Activated naive CD4-positive, alpha-beta T cell treated with anti-CD3 and anti-CD28 coated beads for 36 hours (primary cell): ENCODE data around the gene CLDN1. TPM values are rescaled to one million over a fixed set of nuclear protein-coding genes. Genes with fewer than 3 reads are reported as not detected.
A peak's percentile ranks its signal among the peaks of the same experiment; 100 is the strongest.

ENCODE experiments used
- CTCF ChIA-PET: fragments of 350-600 bp; sonication (Branson Sonifier 250); formaldehyde crosslinking; loops from one replicate; lab custom pipeline; 2021; ENCODE audit warnings: antibody characterized with exemption; lab: Charles Lee
- DNase-seq: peaks from one replicate; pipeline ENCODE4 v3.0.0-alpha.2; 2020
- H3K27ac Mint-ChIP-seq: one replicate; pipeline ENCODE4 v1.8.0; 2021; ENCODE audit warnings: mild to moderate bottlenecking, mixed read lengths
- H3K27me3 Mint-ChIP-seq: one replicate; pipeline ENCODE4 v1.8.0; 2021; ENCODE audit warnings: low read depth, mixed read lengths
- H3K36me3 Mint-ChIP-seq: one replicate; pipeline ENCODE4 v1.8.0; 2021; ENCODE audit warnings: low read depth, mixed read lengths
- H3K4me1 Mint-ChIP-seq: one replicate; pipeline ENCODE4 v1.8.0; 2021; ENCODE audit warnings: low read depth, mixed read lengths
- H3K4me3 Mint-ChIP-seq: one replicate; pipeline ENCODE4 v1.8.0; 2021; ENCODE audit warnings: mild to moderate bottlenecking, moderate library complexity, mixed read lengths
- H3K9me3 Mint-ChIP-seq: one replicate; pipeline ENCODE4 v1.8.0; 2021; ENCODE audit warnings: mixed read lengths
- intact Hi-C: fragments of 100-400 bp; cut with micrococcal nuclease; formaldehyde crosslinking; loops from one replicate; pipeline ENCODE4 v1.15.1; 2023
- total RNA-seq, 2 experiments: library from RNA; stranded (reverse); gene quantifications; one replicate each; pipeline ENCODE4 v1.2.3, GENCODE V29; 2021

The CLDN1 gene, protein sequence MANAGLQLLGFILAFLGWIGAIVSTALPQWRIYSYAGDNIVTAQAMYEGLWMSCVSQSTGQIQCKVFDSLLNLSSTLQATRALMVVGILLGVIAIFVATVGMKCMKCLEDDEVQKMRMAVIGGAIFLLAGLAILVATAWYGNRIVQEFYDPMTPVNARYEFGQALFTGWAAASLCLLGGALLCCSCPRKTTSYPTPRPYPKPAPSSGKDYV
- under 1 TPM; 0.88 to 0.96 TPM for total RNA-seq

DNA sequence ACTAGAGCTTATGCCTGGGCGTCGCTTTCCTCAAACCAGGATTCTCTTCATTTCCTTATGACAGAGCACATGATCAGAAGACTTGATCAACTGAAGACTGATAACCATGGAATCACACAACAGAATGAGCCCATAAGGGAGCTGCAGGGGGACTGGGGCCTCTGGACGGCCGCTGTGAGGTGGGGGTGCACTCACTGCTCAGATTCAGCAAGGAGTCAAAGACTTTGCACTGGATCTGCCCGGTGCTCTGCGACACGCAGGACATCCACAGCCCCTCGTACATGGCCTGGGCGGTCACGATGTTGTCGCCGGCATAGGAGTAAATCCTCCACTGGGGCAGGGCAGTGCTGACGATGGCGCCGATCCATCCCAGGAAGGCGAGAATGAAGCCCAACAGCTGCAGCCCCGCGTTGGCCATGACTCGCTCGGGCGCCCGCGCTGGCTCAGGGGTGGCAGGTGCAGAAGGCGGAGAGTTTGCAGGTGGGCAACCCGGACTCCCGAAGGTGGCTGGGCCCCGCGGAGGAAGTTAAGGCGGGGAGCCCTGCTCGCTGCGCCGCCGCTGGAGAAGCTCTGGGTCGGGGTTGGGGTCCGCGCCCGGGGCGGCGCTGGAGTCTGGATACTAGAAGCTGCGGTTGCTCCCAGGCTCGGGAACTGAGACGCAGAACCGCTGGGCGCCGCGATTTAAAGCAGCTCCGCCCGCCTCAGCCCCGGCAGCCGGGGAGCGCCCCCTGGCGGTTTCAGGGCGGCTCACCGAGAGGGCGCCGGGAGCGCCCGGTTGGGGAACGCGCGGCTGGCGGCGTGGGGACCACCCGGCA, at the start of gene CLDN1:
CLDN1 (minus strand) TSS at position 658 of the 815 bp plus-strand sequence; CDS start at position 418, 240 bp downstream.
- H3K36me3 Mint-ChIP-seq: no peaks in the 10 kb centered on the region
- H3K4me3 Mint-ChIP-seq: peak within 1 kb of the TSS; percentile 75
- no peak within 1 kb of the TSS for H3K27ac Mint-ChIP-seq
- peak; percentile 75 for DNase-seq
- H3K9me3 Mint-ChIP-seq: no peaks in the 10 kb centered on the region
- CTCF ChIA-PET: interaction anchor here (0.7 to 2.3 kb wide), 20 partner anchors 15 to 376 kb away, joined by 3 to 14 read pairs (median 4); no protein-coding TSS in a partner anchor
- H3K27me3 Mint-ChIP-seq: peaks cover 36% of the 10 kb centered on the region
- H3K4me1 Mint-ChIP-seq: peaks cover 30% of the 10 kb centered on the region
- intact Hi-C loops: loop anchor here (1.0 to 10.0 kb wide), 5 partner anchors 97 to 1017 kb away; no protein-coding TSS in a partner anchor

DNA sequence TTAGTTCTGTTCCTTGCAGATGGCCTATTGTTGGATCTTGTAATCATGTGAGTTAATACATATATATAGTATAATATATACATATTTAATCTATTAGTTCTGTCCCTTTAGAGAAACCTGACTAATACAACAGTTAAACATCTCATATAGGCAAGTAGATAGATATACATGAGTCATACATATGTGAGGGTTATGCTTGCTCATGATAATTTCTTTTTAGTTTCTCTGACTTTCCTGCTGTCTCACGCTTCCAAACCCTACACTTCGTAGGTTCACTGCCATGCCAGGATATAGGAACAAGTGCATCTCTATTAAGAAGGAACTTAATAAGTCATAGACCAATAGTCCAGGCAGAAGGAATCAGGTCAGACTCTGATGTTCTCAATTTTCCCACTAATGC, 48.9 kb upstream of the CLDN1 start:
- Mint-ChIP-seq H3K4me3 (no peak overlapping the region), H3K27ac (no peak overlapping the region), H3K4me1 (no peaks in the 10 kb centered on the region), H3K9me3 (no peaks in the 10 kb centered on the region), H3K36me3 (no peaks in the 10 kb centered on the region), H3K27me3 (peaks cover 4% of the 10 kb centered on the region)
- DNase-seq: no peak
- intact Hi-C loops: no loop called here
- CTCF ChIA-PET: no interaction called here

DNA sequence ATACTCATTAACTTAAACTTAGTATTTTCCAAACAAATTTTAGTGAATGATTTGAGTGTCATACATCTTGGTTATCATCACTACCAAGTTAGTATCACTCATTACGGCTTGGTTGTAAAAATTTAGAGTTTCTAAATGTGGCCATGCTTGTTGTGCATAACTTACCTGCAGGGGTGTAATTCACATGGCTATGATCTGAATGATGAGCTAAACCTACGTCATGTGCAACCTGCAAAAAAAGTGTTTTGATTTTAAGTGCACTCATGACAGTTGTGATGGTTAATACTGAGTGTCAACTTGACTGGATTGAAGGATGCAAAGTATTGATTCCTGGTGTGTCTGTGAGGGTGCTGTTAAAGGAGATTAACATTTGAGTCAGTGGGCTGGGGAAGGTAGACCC, 48.1 kb upstream of the CLDN1 start:
- no peaks in the 10 kb centered on the region for H3K27me3 Mint-ChIP-seq
- H3K4me3 Mint-ChIP-seq: no peak overlapping the region
- H3K36me3 Mint-ChIP-seq: no peaks in the 10 kb centered on the region
- no peaks in the 10 kb centered on the region for H3K9me3 Mint-ChIP-seq
- CTCF ChIA-PET: interaction anchor here (1.0 kb wide), 1 partner anchor 106 kb away, joined by 3 read pairs; no protein-coding TSS in a partner anchor
- intact Hi-C loops: no loop called here
- no peak overlapping the region for H3K27ac Mint-ChIP-seq
- H3K4me1 Mint-ChIP-seq: no peaks in the 10 kb centered on the region
- no peak for DNase-seq

DNA sequence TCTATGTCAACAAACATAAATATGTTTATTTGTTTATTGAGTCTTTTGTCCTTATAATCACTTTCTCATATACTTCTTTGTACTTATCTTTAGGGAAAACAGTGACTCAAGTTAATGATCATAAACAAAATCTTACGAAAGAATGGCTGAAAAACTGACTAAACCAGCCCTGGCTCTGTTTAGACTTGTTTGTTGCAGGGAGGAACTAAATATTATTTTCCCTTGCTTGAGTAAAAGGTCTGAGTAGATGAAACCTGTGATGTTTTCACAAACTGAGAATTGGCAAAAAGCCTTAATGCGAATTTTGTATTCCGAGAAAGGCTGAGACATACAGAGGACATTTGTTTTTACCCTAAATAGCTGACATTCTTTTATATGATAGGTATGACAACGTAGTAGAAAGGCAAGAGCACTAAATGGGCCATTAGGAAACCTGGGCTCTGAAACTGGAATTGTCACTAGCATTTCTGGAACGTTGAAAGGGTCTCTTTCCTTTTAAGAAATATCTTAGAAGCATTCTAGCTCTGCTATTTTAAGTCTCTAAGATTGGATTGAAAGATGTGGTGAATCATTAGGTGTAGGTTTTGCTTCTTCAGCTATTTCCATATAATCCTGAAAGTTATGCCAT, 47.5 kb upstream of the CLDN1 start:
- CTCF ChIA-PET: interaction anchor here (1.0 kb wide), 1 partner anchor 106 kb away, joined by 3 read pairs; no protein-coding TSS in a partner anchor
- H3K9me3 Mint-ChIP-seq: no peaks in the 10 kb centered on the region
- H3K27ac Mint-ChIP-seq: no peak overlapping the region
- no peaks in the 10 kb centered on the region for H3K27me3 Mint-ChIP-seq
- H3K36me3 Mint-ChIP-seq: no peaks in the 10 kb centered on the region
- DNase-seq: no peak
- intact Hi-C loops: no loop called here
- no peaks in the 10 kb centered on the region for H3K4me1 Mint-ChIP-seq
- H3K4me3 Mint-ChIP-seq: no peak overlapping the region

DNA sequence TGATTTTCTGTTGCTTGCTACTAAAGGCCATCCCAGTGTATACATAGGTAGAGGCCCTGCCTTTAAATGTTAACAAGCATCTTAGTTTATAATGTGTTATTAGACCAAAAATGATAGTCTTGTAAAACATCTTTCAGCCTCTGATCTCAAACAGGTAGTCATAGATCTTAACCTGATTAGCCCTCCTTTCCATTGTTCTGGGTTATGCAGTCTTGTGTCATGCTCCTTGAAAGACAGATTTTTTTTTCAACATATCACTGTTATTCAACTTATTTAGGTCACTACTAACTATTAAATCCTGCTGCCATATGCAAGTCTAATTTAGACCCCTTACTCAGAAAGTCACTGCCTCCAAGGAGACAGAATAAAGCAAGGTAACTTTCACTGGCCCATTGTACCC, 46.6 kb upstream of the CLDN1 start:
- Mint-ChIP-seq H3K4me1 (no peaks in the 10 kb centered on the region), H3K27me3 (no peaks in the 10 kb centered on the region), H3K36me3 (no peaks in the 10 kb centered on the region), H3K27ac (no peak overlapping the region), H3K9me3 (no peaks in the 10 kb centered on the region), H3K4me3 (no peak overlapping the region)
- no peak for DNase-seq
- CTCF ChIA-PET: no interaction called here
- intact Hi-C loops: no loop called here

DNA sequence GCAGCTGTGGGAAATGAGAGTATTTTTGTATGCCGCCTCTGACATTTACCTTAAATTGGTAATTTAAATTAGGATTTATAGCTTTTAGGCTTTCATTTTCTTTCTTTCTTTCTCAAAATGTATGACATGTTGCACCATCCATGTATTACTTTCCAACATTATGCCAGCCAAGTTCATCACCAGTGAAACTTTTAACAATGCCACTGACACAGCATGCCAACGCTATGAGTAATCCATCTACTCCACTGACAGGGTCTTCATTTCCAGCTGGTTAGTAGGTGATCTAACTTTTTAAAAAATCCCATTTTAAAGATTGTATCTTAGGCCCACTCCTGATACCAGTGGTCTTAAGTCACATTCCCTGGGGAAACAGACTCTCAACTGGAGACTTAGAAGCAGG, 43.9 kb upstream of the CLDN1 start:
- Mint-ChIP-seq H3K27me3 (no peaks in the 10 kb centered on the region), H3K27ac (no peak overlapping the region), H3K4me3 (no peak overlapping the region), H3K4me1 (no peaks in the 10 kb centered on the region), H3K36me3 (no peaks in the 10 kb centered on the region), H3K9me3 (no peaks in the 10 kb centered on the region)
- intact Hi-C loops: no loop called here
- no peak for DNase-seq
- CTCF ChIA-PET: no interaction called here

DNA sequence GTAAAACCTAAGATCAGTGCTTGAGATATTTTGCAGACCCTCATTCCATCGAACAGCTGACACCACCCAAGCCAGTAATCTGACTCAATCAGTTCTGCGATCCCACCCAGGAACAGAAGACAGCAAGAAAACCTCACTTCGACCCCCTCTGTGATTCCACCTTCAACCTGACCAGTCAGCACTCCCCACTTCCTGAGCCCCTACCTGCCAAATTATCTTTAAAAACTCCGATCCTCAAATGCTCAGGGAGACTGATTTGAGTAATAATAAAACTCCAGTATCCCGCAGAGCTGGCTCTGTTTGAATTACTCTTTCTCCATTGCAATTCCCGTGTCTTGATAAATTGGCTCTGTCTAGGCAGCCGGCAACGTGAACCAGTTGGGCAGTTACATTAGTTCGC, 40.0 kb upstream of the CLDN1 start:
- peaks cover 5% of the 10 kb centered on the region for H3K27me3 Mint-ChIP-seq
- no peaks in the 10 kb centered on the region for H3K9me3 Mint-ChIP-seq
- H3K27ac Mint-ChIP-seq: no peak overlapping the region
- H3K4me3 Mint-ChIP-seq: no peak overlapping the region
- no peaks in the 10 kb centered on the region for H3K36me3 Mint-ChIP-seq
- DNase-seq: no peak
- CTCF ChIA-PET: interaction anchor here (1.0 kb wide), 1 partner anchor 41 kb away, joined by 3 read pairs; no protein-coding TSS in a partner anchor
- intact Hi-C loops: no loop called here
- no peaks in the 10 kb centered on the region for H3K4me1 Mint-ChIP-seq

DNA sequence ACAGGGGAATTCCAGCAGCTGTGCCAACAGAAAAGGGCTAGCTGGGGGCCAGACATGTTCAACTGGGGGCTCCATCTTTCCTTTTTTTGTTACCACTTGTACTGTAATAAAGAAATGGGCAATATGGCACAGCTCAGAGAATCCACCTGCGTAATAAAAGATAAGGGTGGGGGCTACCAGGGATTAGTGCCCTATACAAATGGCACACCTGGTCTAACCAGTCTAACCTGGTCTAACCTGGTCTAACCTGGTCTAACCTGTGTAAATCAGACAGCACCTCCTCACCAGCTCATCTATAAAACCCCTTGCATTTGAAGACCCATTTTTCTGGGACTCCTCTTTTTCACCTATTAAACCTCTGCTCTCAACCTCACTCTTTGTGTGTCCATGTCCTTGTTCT, 39.5 kb upstream of the CLDN1 start:
- DNase-seq: no peak
- no peak overlapping the region for H3K27ac Mint-ChIP-seq
- no peak overlapping the region for H3K4me3 Mint-ChIP-seq
- H3K4me1 Mint-ChIP-seq: no peaks in the 10 kb centered on the region
- peaks cover 6% of the 10 kb centered on the region for H3K27me3 Mint-ChIP-seq
- CTCF ChIA-PET: no interaction called here
- intact Hi-C loops: no loop called here
- H3K36me3 Mint-ChIP-seq: no peaks in the 10 kb centered on the region
- no peaks in the 10 kb centered on the region for H3K9me3 Mint-ChIP-seq

DNA sequence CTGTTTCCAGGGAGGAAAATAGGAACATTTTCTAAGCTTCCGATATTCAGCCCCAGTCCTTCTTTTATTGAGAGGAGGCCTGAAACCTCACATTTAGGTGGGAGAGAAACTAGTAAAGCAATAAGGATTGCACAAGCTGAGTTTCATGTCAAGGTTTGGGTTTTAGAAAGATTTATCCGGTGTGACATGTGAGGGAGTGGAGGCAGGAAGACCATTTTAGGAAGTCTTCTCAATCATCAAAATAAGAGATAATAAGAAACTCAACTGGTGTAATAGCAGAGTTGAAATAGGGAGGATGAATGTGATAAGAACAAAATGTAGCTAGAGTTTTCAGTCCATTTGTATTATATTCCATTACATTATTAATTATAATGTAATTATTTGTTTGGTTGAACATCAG, 38.0 kb upstream of the CLDN1 start:
- H3K36me3 Mint-ChIP-seq: no peaks in the 10 kb centered on the region
- intact Hi-C loops: no loop called here
- no peak for DNase-seq
- no peak overlapping the region for H3K27ac Mint-ChIP-seq
- no peaks in the 10 kb centered on the region for H3K4me1 Mint-ChIP-seq
- H3K4me3 Mint-ChIP-seq: no peak overlapping the region
- H3K27me3 Mint-ChIP-seq: peaks cover 7% of the 10 kb centered on the region
- H3K9me3 Mint-ChIP-seq: no peaks in the 10 kb centered on the region
- CTCF ChIA-PET: no interaction called here

DNA sequence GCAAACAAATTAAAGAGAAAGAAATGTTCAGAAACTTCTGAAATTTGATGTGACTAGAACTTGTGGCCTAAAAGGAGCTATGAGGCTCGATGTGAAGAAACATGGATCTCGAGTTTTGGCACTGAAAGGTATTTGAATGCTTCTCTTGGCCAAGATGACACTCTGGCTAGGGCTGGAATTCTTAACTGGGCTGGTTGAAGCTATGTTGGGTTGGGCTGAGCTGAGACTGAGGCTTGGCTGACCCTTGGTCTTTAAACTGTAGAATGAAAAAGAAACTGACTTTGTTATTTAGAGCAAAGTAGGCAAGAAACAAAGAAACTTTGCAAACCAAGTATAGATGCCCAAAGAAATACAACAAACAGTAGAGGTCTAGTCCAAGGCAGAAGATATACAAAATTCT, 37.6 kb upstream of the CLDN1 start:
- no peak for DNase-seq
- Mint-ChIP-seq H3K27ac (no peak overlapping the region), H3K4me3 (no peak overlapping the region), H3K9me3 (no peaks in the 10 kb centered on the region), H3K36me3 (no peaks in the 10 kb centered on the region), H3K27me3 (peaks cover 8% of the 10 kb centered on the region), H3K4me1 (no peaks in the 10 kb centered on the region)
- CTCF ChIA-PET: no interaction called here
- intact Hi-C loops: no loop called here

DNA sequence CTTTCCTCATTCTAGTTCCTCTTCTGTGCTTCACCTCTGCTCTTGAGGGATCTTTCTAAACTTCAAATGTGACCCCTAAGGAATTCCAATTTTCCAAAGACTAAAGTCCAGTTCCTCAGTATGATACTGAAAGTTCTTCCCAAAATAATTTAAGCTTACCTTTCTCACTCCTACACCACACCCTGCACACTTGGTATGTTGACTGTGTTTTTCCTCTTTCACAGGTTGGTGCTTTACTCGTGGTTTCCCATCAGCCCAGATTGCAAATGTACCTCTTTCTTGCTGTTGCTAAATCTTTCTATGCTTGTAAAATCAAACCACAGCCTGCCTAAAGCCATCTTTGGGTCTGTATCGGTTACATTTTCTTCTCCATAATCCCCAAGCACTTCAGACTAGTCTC, 35.2 kb upstream of the CLDN1 start:
- no peak for DNase-seq
- H3K36me3 Mint-ChIP-seq: no peaks in the 10 kb centered on the region
- H3K4me1 Mint-ChIP-seq: no peaks in the 10 kb centered on the region
- intact Hi-C loops: no loop called here
- no peak overlapping the region for H3K27ac Mint-ChIP-seq
- CTCF ChIA-PET: interaction anchor here (0.5 kb wide), 1 partner anchor 29 kb away, joined by 3 read pairs; no protein-coding TSS in a partner anchor
- no peak overlapping the region for H3K4me3 Mint-ChIP-seq
- H3K27me3 Mint-ChIP-seq: peaks cover 13% of the 10 kb centered on the region
- H3K9me3 Mint-ChIP-seq: no peaks in the 10 kb centered on the region

DNA sequence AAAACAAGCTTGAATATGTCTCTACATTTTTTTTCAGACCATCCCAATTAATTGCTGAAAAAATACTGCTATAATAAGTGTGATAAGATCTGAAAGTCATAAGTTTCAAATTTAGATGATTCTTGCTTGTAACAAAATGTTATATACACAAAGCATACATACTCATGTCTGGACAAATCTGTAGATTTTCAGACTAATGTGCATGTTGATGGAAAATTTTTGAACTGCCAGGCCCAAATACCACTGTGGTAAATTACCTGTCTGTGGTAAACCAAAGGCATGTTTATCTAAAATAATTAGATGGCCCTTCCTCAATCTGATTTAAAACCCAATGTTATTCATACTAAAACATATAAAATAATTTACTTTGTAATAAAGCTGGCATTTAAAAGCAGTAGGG, 34.0 kb upstream of the CLDN1 start:
- CTCF ChIA-PET: interaction anchor here (0.6 kb wide), 1 partner anchor 209 kb away, joined by 4 read pairs; no protein-coding TSS in a partner anchor
- DNase-seq: no peak

More for the DNA sequence above, 34.0 kb upstream of the CLDN1 start:
- H3K27me3 Mint-ChIP-seq: peaks cover 13% of the 10 kb centered on the region
- H3K36me3 Mint-ChIP-seq: no peaks in the 10 kb centered on the region
- H3K27ac Mint-ChIP-seq: no peak overlapping the region
- H3K4me1 Mint-ChIP-seq: no peaks in the 10 kb centered on the region
- no peaks in the 10 kb centered on the region for H3K9me3 Mint-ChIP-seq
- intact Hi-C loops: no loop called here
- no peak overlapping the region for H3K4me3 Mint-ChIP-seq
